Esophagus muscularis mucosa (tissue), 3 donors: ENCODE results near the gene DNAI7.

Source experiments
- CTCF ChIP-seq, 3 experiments: fragments of 200-600 bp in 2 of 3; fragments of 450-650 bp in 1 of 3; sonication (generic) in 2 of 3; IDR thresholded peaks; one replicate each; pipeline ENCODE4 v1.5.1; 2017 to 2019; ENCODE audit warnings: antibody characterized with exemption in 3 of 3, mild to moderate bottlenecking in 2 of 3, moderate library complexity in 1 of 3
- POLR2A ChIP-seq: fragments of 450-650 bp; IDR thresholded peaks from one replicate; pipeline ENCODE4 v1.6.1; 2017; ENCODE audit warnings: antibody characterized with exemption, moderate library complexity, mild to moderate bottlenecking, low read depth
- POLR2AphosphoS5 ChIP-seq, 2 donors: sonication (generic); formaldehyde crosslinking; IDR thresholded peaks; one replicate each; pipeline ENCODE4 v1.6.1; 2017; ENCODE audit warnings: antibody characterized with exemption in 2 of 2

- TF ChIP-seq CTCF (IDR thresholded peaks at IDR 0.05), result peak in 1 of 3 experiments; percentile 7
- peak; percentile 91 to 97 for TF ChIP-seq POLR2AphosphoS5 (IDR thresholded peaks at IDR 0.05)
- no peak for TF ChIP-seq POLR2A
Measured at GRCh38 chr12:25195056-25195971, at the start of gene DNAI7, which contains the start of gene ETFRF1.
